TTC549 (cell line): Measurements from ENCODE around the gene SPATA31C1.
"Not testable (repeated sequence)": the region's sequence is repeated elsewhere in the genome, so short reads cannot be mapped to it uniquely, and the experiment has no call there.

Experiments used
- FAIRE-seq: peaks from 2 replicates; lab custom pipeline; 2012; peaks lifted over from hg19 to GRCh38; lab: Jason Lieb, UNC

SPATA31C1 gene

DNA sequence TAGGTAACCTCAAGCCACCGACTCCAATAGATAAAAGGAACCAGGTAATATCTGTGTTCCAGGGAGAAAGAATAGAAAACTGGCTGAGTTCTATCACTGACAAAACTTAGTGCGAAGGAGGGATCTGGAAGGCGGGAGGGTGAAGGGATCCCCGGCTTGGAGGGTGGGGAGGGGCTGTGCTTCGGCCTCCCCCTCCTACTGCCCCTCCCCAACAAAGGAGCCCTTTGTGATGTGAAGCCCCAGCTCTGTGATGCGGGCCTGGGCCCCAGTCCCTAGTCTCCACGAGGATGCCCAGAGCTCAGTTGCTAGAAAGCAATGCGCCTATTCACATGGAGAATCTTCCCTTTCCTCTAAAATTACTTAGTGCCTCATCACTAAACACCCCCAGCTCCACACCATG is at the start of gene SPATA31C1:
SPATA31C1 (plus strand) TSS at position 301 of the 400 bp plus-strand sequence.
- not testable (repeated sequence) for FAIRE-seq

DNA sequence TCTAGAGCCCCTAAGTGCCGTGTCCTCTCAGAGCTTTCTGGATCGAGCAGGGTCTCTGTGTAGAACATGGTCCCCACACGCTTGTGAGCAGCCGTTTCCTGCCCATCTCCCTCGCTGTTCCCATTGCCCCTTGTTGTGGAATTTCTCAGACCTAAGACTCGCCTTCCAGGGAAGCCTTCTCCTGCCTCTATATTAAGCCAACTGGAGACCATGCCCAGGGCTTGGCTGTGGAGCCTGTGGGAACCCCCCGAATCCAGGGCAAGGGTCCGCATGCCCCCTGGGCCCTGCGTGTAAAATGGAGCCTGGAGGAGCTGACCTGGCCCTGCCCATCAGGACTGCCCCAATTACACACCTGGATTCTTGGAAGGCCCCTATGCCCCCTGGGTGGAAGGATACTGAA is 49.6 kb upstream of the SPATA31C1 start:
- no peak for FAIRE-seq

DNA sequence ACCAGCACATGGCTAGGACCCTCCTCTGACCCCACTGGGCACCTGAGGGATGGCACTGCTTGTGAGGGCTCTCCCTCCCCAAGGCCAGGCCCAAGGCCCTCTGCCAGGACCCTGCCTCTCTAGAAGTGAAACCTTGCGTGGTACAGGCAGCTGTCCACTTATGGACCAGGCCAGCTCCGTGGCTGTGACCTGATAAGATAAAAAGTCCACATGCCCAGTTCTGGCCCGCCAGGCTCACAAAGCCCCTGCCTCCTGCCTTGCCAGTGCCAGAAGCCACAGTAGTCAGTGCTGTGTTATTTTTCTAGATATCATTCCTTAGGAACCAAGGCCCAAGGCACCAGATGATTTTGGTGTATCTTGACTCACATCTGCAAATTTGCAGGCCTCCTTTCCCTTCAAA is 49.1 kb upstream of the SPATA31C1 start:
- no peak for FAIRE-seq

DNA sequence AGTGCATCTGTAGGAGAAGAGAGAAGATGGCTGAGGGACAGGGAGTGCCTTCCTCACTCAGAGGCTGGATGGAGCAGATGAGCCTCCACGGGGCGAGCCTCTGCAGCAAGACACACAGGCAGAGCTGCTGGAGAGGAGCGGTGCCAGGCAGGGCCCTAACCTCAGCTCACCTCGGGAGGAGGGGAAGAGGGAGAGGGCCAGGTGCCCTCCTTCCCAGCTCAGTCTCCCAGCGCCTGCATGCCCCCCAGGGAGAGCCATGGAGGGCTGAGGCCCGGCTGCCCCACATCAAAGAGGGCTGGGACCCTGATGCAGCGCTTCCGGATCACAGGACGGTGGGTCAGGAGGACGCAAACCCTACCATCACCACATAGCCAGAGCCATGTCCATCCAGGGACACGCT is 48.7 kb upstream of the SPATA31C1 start:
- FAIRE-seq: no peak

DNA sequence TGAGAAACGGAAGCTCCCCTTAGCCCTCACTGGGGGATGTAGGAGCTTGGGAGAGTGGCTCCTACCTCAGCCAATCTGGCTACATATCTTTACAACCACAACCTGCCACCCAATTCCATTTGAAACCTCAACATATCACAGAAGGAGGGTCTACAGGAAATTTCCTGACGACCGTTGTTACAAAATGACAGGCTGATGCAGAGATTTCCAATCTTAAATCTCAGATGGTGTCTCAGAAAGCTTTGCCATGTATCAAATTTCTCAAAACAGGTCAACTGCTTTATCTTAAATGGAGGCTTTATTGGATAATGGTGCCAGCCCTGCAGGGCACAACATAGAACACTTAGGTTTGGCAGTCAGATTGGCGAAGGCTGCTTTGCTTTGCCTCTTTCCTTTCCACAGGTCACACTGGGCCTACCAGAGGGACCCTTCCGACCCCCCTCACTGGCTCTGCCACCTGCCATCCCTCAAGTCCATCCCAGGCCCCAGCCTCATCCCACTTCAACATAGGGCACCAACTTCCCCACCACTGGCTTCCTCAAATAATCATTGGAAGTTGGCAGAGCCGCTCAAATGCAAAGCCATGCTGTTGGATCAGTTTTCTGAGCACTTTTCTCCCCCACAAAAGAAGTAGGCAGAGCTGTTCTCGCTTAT is 46.2 kb upstream of the SPATA31C1 start:
- no peak for FAIRE-seq

DNA sequence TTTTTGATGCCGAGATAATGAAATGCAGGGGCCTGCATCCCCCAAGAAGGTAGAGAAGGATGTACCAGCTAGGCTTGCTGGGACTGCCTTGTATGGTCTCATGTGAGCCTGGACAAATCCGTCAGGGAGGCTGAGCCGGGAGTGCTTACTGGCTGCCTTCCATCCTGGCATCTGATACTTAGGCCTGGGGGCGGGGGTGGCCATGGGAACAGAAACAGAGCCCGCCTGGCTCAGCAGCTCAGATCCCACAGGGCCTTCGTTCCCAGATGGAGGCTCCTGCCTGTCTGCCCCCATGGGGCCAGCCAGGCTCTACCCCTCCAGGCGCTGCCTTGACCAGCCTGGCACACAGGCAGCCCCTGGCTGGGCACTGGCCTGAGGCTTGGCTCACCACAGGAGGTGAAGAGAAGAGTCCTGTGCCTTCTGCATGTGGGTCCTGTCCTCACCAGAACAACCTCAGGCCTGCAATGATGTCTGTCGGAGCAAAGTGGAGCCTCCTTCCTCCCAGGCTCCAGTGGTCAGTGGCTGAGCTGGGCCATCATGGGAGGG is 45.6 kb upstream of the SPATA31C1 start:
- FAIRE-seq: no peak

DNA sequence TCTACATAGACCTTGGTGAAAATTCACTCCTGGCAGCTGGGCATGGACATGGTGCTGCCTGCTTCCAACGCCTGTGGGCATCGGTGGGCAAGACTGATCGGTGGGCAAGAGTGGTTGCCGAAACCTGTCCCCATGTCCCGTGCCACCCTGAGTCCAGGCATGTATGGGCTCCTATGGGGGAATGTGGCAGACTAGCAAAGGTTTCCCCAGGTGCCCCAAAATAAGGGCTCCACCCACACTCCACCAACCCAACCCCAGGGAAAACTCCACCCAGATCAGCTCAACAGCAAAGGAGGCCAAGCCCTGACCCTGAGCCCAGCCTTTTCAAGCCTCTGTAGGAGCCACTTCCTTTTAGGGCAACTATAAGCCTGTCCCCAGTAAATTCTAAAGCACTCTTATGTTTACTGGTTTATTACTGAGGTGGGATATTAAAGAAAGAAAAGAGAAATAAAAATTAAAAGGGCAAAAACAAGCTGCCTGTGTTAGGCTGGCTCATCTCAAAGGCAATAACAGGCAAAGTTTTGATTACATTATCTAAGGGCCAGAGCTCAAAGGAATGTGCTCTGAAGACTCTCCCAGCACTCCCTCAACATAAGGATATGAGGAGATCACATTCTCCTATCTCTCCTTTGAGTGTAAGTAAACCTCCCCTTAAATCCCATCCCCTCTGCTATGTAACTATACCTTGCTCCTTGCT is 44.0 kb upstream of the SPATA31C1 start:
- no peak for FAIRE-seq

DNA sequence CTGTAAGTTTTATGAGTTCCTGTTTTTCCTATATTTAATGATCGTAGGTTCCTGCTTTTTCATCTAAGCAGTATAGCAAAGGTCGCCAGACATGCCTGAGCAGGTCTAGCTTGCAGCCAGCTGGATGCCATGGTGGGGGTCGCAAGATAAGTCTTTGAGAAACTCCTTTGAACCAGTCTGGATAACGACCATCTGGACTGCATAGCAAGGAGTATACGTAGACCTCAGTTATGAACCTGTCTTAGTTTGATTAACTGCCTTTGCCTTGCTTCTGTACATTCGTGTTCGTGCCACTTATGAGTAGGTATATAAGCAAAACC is 43.5 kb upstream of the SPATA31C1 start:
- no peak for FAIRE-seq

DNA sequence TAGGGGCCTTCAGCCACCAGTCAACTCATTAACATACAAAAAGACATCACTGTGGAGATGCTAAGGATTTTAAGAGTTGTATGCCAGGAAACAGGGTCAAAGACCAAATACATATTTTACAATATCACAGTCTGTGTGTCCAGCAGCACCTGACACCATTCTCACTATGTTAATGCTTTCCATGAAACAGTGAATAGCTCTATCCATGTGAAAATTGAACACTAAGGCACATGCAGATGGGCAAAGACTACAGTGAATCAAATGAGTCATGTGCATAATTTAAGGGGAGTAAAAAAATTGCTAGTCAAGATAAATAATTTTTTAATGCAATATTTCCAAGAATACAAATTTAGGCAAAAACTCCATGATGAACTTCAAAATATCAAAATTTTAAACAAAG is 42.7 kb upstream of the SPATA31C1 start:
- no peak for FAIRE-seq

DNA sequence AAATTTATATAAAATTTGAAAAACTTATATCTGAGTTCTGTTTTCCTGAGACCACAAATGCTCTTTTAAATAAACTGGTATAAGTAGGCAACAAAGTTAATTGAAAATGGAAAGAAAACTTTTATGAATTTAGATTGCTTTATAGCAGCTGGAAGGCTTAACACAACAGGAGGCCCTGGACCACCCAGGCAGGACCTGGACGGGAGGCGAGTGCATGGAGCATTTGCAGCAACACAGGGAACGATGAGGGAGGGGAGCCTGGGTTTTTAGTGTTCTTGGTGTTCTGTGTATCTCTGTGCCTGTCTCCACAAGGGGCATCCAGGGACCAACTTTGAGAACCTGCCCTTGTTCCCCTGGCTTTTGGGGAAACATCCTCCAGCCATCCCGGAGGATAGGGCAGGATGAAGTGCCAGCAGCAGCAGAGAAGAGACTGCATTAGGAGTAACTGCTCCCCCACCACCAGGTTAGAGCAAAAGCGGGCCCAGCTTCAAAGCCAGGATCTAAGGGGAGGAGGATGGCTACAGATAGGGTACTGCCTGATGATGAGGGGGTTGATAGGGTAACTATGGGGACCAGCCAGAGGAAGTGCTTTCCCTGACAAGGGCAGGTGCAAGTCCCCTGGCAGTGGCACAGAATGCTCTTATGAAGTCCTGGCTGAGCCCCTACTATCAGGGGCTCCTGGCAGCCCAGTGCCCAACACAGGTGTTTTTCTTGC is 41.8 kb upstream of the SPATA31C1 start:
- FAIRE-seq: no peak

DNA sequence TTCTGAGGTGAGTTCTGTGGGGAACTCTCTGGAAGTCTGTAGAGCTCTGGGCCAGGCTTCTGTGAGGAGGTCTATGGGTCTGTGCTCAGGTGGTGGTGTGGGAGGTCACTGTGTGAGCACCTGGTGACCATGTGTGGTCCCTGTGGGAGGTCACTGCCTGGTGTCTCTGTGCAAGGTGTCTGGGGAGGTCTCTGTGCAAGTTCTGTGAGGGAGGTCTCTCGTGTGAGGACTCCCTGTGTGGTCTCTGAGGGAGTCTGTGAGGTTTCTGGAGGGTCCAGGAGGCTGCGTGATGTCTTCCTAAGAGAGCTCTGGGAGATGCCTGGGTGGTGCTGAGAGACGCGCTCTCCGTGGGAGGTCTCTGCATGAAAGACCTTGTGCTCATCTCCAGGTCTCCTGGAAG is 41.1 kb upstream of the SPATA31C1 start:
- FAIRE-seq: no peak

DNA sequence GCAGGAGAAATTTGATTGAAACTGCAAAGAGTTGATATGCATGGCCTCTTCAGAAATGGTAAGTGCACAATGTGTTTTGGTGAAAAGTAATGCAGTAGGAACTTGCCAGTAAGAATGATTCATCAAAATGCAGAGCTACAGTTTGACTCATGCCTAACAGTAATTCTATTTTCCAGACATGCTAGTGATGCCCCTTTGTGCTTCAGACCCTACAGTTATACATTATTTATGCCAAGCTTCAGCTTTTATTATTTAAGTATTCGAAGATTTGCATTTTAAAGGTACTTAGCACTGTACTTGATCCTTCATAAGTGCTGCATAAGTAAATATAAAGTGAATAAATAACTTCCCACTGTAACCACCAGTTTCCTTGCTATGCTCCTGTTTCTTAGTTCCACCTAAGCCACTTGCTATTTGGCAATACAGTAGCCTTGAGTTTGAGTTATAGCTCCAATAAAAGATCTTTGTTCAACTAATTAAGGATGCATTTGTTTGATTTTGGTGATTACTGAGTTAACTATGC is 38.7 kb upstream of the SPATA31C1 start:
- no peak for FAIRE-seq

DNA sequence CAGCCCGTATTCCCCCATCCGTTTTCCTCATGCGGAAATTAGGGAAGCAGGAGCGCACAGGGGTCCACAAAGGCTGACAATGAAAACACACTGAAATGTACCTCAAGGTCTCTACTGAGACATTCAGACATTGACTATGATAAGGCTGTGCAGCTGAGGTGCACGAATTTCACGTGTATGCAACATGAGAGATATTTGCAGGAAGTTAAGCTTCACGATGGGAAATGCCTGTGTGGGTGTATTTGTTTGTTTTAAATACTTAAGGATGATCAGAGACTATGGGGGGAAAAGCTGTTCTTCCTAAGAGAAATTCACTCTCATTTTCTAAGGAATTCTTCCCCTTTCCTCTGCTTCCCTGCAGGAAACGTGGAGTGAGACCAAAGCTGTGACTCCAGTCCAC is 37.6 kb upstream of the SPATA31C1 start:
- FAIRE-seq: no peak

DNA sequence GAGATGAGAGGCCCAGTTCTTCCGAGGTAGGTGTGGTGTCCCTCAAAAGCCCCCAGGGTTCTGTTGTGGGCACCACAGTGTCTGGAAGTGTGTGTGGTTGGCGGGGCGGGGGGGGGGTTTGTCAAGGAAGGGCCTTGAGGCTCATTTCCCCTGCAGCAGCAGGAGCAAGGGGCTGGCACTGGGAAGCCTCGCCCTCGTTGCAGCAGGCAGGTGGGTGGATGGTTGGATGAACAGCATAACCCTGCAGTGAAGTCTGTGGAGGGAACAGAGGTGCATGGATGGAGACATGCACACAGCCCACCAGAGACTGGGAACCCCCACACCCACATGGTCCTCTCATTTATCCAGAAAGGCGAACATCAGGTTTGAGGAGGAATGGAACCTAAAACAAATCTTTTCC is 37.1 kb upstream of the SPATA31C1 start:
- no peak for FAIRE-seq

DNA sequence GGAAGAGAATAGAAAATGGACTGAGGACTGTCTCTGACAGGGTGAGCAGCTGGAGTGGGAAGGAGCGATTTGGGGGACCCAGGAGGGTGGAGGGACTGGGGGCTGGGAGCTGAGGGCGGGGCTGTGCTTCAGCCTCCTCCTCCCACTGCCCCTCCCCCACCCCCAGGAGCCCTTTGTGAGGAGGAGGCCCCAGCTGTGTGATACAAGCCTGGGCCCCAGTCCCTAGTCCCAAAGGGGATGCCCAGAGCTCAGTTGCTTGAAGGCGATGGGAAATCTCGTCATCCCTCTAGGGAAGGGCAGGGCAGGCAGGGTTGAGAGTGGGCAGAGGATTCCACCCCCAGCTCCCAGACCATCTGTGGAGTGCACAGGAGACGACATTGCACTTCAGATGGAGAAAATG is 35.1 kb upstream of the SPATA31C1 start, which contains the start of gene SPATA31E1:
SPATA31E1 (plus strand) TSS at position 251 of the 400 bp plus-strand sequence; CDS start at position 266, 15 bp downstream.
- no peak for FAIRE-seq

DNA sequence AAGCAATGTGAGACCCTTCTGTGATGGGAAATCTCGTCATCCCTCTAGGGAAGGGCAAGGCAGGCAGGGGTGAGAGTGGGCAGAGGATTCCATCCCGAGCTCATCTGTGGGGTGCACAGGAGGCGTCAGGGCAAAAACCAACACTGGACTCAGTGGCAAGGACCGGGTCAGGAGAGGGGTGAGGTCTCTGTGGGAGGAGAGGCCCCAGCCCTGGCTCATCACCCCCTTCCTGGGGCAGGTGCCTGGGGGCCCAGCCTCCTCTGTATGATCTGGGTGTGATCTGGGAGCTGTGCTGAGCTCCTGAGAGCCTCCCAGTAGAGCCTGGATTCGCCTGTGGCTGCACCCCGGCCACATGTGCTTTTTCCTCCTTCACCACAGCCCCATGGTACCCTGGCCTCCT is 34.5 kb upstream of the SPATA31C1 start:
- no peak for FAIRE-seq

DNA sequence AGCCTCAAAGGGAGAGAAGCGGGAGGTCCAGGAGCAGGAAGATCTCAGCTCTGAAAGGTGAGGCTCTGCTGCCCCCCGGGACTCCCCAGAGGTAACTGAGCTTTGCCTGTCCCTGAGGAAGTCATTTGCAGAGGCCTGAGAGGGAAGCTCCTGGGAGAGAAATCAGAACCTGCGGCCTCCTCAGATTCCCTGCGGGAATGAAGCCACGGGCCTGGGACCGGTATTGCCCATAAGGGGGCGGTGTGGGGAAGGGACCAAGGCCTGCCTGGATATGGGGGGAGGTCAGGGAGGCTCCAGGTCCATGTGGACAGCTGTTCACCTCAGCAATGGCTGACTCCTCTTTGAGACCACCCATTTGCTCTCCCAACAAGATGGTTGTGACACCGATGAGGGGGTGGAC is 33.8 kb upstream of the SPATA31C1 start:
- no peak for FAIRE-seq

DNA sequence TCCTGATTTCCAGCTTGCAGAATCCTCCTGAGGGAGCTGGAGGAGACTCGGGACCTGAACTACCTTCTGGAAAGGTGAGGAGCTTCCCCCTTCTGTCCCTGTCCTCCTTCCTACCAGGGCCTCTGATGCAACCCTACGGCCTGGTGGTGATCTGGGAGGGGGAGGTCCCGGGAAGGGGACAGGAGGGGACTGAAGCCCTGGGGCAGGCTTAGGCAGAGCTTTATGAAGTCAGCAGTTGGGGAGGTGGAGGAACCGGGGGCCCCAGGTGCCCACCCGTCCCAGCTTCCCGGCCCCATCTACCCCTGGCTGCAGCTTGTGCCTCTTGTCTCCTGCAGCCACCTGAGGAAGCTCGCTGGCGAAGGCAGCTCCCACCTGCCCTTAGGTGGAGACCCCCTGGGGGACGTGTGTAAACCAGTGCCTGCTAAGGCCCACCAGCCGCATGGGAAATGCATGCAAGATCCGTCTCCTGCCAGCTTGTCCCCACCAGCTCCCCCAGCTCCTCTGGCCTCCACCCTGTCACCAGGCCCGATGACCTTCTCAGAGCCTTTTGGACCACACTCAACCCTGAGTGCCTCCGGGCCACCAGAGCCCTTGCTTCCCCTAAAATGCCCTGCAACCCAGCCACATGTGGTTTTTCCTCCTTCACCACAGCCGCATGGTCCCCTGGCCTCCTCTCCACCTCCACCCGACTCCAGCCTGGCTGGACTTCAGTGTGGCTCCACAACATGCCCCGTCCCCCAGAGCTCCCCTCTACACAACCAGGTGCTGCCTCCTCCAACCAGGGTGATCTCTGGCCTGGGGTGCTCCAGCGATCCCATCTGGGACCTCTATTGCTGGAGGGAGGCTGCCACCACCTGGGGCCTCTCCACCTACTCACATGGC is 32.9 kb upstream of the SPATA31C1 start:
- no peak for FAIRE-seq

DNA sequence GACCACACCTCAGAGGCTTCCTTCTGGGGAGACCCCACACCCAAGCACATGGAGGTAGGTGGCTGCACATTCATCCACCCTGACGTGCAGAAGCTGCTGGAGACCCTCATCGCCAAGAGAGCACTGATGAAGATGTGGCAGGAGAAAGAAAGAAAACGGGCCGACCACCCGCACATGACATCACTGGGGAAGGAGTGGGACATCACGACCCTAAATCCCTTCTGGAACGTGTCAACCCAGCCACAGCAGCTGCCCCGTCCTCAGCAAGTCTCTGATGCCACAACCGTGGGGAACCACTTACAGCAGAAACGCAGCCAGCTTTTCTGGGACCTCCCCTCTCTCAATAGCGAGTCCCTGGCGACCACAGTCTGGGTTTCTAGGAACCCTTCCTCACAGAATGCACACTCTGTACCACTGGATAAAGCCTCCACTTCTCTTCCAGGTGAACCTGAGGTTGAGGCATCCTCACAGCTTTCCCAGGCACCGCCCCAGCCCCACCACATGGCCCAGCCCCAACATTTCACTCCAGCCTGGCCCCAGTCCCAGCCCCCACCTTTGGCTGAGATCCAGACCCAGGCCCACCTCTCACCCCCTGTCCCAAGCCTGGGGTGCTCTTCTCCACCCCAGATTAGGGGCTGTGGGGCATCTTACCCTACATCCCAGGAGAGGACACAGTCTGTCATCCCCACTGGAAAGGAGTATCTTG is 32.1 kb upstream of the SPATA31C1 start:
- no peak for FAIRE-seq

DNA sequence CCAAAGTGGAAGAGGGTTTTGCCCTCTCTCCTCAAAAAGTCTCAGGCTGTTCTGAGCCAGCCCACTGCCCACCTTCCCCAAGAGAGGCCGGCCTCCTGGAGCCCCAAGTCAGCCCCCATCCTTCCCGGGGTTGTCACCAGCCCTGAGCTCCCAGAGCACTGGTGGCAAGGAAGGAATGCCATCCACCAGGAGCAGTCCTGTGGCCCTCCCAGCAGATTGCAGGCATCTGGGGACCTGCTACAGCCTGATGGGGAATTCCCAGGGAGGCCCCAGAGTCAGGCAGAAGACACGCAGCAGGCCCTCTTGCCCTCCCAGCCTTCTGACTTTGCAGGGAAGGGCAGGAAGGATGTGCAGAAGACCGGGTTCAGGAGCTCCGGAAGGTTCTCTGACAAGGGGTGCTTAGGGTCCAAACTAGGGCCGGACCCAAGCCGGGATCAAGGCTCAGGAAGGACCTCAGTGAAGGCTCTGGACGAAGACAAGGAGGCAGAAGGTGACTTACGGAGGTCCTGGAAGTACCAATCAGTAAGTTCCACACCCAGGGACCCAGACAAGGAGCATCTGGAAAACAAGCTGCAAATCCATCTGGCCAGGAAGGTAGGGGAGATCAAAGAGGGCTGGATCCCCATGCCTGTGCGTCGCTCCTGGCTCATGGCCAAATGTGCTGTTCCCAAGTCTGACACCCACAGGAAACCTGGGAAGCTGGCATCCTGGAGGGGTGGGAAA is 31.4 kb upstream of the SPATA31C1 start:
- FAIRE-seq: no peak
